ENCODE results near the gene AP1G2. TPM values are rescaled to one million over a fixed set of nuclear protein-coding genes. Genes with fewer than 3 reads are reported as not detected.

AP1G2 gene
- total RNA-seq, 1 experiment from 2014 or later, result 155 TPM

DNA sequence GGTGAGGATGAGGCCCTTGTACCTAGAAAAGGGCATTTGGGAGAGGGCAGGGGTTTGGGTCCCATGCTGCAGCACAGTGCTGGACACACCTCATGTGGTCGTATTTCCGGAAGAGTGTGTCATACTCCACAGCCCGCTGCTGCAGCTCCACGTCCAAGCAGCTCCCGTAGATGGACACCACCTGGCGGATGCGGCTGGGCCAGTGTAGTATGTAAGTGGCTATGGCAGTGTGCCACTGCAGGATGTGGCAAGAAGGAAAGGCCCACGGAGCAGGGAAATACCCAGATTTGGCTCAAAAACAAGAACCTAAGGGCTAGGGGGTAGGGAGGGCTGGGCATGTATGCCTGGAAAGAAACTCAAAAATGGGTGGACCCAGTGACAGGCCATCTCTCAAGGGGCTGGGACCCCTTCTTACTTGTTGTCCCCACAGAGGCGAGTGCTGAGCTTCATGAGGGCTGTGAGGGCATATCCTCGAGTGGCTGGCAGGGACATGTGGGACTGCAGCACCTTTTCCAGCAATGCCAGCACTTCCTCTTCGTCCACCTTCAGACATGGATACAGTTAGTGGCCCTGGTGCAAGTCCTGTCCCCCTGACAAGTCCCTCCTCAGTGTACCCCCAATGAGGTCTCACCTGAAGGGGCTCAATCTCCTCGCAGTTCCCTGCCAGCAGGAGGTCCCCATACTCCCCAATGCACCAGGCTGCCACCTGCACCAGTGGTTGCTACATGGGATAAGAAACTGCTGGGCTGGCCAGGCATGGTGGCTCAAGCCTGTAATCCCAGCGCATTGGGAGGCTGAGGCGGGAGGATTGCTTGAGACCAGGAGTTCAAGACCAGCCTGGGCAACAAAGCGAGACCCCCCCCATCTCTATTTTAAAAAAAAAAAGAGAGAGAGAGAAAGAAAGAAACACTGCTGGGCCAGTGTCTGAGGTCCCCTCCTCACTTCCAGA is 5.4 kb downstream of the AP1G2 start:
- ATAC-seq, result no peak
- no peak for TF ChIP-seq FOSL1 (IDR thresholded peaks at IDR 0.05; ENCODE audit: low read depth)
- TF ChIP-seq, protein P1, sequence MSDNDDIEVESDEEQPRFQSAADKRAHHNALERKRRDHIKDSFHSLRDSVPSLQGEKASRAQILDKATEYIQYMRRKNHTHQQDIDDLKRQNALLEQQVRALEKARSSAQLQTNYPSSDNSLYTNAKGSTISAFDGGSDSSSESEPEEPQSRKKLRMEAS (IDR thresholded peaks at IDR 0.05), result no peak
- H3K27me3 ChIP-seq (ENCODE audit: insufficient read depth, low read length), result no peaks in the 10 kb centered on the region
- H3K27ac ChIP-seq (ENCODE audit: low read depth, low read length), result no peak overlapping the region
- intact Hi-C loops (cut with micrococcal nuclease), result loop anchor here (1.0 kb wide), 1 partner anchor 84 kb away; no protein-coding TSS in a partner anchor
- no peaks in the 10 kb centered on the region for H3K9me3 ChIP-seq (ENCODE audit: control insufficient read depth in 1 of 2, insufficient read depth in 1 of 2, low read depth in 1 of 2, low read length in 2 of 2)
- ChIA-PET CTCF (interaction anchor here (0.7 to 6.0 kb wide), 4 partner anchors 83 to 256 kb away, joined by 3 to 69 read pairs (median 8); partner anchors contain the start of gene BCL2L2), POLR2A (no interaction called here), RAD21 (ENCODE audit: low non-redundant PET in 1 of 2, low total read pairs in 2 of 2, uncharacterized antibody in 2 of 2, unreplicated experiment in 2 of 2) (no interaction called here)
- no peak overlapping the region for H2AFZ ChIP-seq (ENCODE audit: low read depth, low read length, poor library complexity, severe bottlenecking)
- no peak overlapping the region for H3K9ac ChIP-seq (ENCODE audit: low read length)
- H3K4me2 ChIP-seq (ENCODE audit: low read length), result no peak overlapping the region
- peaks cover 22% of the 10 kb centered on the region in 2 experiments for H3K36me3 ChIP-seq (ENCODE audit: control insufficient read depth in 1 of 2, insufficient read depth in 2 of 2, low read length in 2 of 2)
- H4K20me1 ChIP-seq (ENCODE audit: insufficient read depth), result no peaks in the 10 kb centered on the region
- no TSS peak for BruUV-seq (replicated peaks)
- H3K79me2 ChIP-seq (ENCODE audit: insufficient read depth, low read length), result peaks cover 10% of the 10 kb centered on the region; the same call in 1 of the 2 replicates
- no peak for DNase-seq (ENCODE audit: low read depth, low spot score)
- H3K4me1 ChIP-seq (ENCODE audit: control insufficient read depth in 1 of 2, insufficient read depth in 2 of 2, low read length in 2 of 2), result peaks cover 4 to 9% of the 10 kb centered on the region in 2 experiments; a peak in 2 of 4 replicates
- H3K9me2 ChIP-seq (ENCODE audit: insufficient read depth), result no peaks in the 10 kb centered on the region
- H3K4me3 ChIP-seq (replicated peaks in 1 of 2; ENCODE audit: low read depth in 1 of 2, low read length in 2 of 2), result no peak overlapping the region

- ChIA-PET POLR2A (no interaction called here), CTCF (interaction anchor here (1.2 to 6.0 kb wide), 4 partner anchors 76 to 441 kb away, joined by 3 to 69 read pairs (median 5); no protein-coding TSS in a partner anchor), RAD21 (ENCODE audit: low non-redundant PET in 1 of 2, low total read pairs in 2 of 2, uncharacterized antibody in 2 of 2, unreplicated experiment in 2 of 2) (no interaction called here)
- intact Hi-C loops (cut with micrococcal nuclease), result no loop called here
- H3K4me2 ChIP-seq (ENCODE audit: low read length), result no peak overlapping the region
- no peak for ATAC-seq
- H4K20me1 ChIP-seq (ENCODE audit: insufficient read depth), result no peaks in the 10 kb centered on the region
- no peaks in the 10 kb centered on the region for H3K27me3 ChIP-seq (ENCODE audit: insufficient read depth, low read length)
- no peak overlapping the region for H3K27ac ChIP-seq (ENCODE audit: low read depth, low read length)
- peaks cover 8% of the 10 kb centered on the region; the same call in 1 of the 2 replicates for H3K79me2 ChIP-seq (ENCODE audit: insufficient read depth, low read length)
- H3K9me3 ChIP-seq (ENCODE audit: control insufficient read depth in 1 of 2, insufficient read depth in 1 of 2, low read depth in 1 of 2, low read length in 2 of 2), result no peaks in the 10 kb centered on the region
- H3K4me3 ChIP-seq (replicated peaks in 1 of 2; ENCODE audit: low read depth in 1 of 2, low read length in 2 of 2), result no peak overlapping the region
- H3K4me1 ChIP-seq (ENCODE audit: control insufficient read depth in 1 of 2, insufficient read depth in 2 of 2, low read length in 2 of 2), result peaks cover 2 to 10% of the 10 kb centered on the region in 2 experiments; a peak in 2 of 4 replicates
- no peak overlapping the region for H3K9ac ChIP-seq (ENCODE audit: low read length)
- no TSS peak for BruUV-seq (replicated peaks)
- no peak overlapping the region for H2AFZ ChIP-seq (ENCODE audit: low read depth, low read length, poor library complexity, severe bottlenecking)
- H3K9me2 ChIP-seq (ENCODE audit: insufficient read depth), result no peaks in the 10 kb centered on the region
- no peak for DNase-seq (ENCODE audit: low read depth, low spot score)
- H3K36me3 ChIP-seq (ENCODE audit: control insufficient read depth in 1 of 2, insufficient read depth in 2 of 2, low read length in 2 of 2), result peaks cover 22% of the 10 kb centered on the region in 2 experiments
- no peak for TF ChIP-seq EZH2phosphoT487 (IDR thresholded peaks at IDR 0.05; ENCODE audit: borderline replicate concordance)
- TF ChIP-seq EGR1 (IDR thresholded peaks at IDR 0.05; ENCODE audit: low read depth), result no peak
- no peak for TF ChIP-seq POLR2AphosphoS5 (IDR thresholded peaks at IDR 0.05; ENCODE audit: low read depth, low read length)
- TF ChIP-seq, protein P2, sequence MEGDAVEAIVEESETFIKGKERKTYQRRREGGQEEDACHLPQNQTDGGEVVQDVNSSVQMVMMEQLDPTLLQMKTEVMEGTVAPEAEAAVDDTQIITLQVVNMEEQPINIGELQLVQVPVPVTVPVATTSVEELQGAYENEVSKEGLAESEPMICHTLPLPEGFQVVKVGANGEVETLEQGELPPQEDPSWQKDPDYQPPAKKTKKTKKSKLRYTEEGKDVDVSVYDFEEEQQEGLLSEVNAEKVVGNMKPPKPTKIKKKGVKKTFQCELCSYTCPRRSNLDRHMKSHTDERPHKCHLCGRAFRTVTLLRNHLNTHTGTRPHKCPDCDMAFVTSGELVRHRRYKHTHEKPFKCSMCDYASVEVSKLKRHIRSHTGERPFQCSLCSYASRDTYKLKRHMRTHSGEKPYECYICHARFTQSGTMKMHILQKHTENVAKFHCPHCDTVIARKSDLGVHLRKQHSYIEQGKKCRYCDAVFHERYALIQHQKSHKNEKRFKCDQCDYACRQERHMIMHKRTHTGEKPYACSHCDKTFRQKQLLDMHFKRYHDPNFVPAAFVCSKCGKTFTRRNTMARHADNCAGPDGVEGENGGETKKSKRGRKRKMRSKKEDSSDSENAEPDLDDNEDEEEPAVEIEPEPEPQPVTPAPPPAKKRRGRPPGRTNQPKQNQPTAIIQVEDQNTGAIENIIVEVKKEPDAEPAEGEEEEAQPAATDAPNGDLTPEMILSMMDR (IDR thresholded peaks at IDR 0.05 in 2 of 3, conservative IDR thresholded peaks at IDR 0.05 in 1 of 3; ENCODE audit: borderline replicate concordance in 1 of 3, insufficient read depth in 1 of 3, low read depth in 2 of 3, low read length in 2 of 3), result no peak
- TF ChIP-seq ELF1 (IDR thresholded peaks at IDR 0.05; ENCODE audit: borderline replicate concordance, low read depth), result no peak
- TF ChIP-seq ATF3 (IDR thresholded peaks at IDR 0.05), result no peak
- no peak for TF ChIP-seq REST (IDR thresholded peaks at IDR 0.05; ENCODE audit: low read depth)
- no peak for TF ChIP-seq FOSL1 (IDR thresholded peaks at IDR 0.05; ENCODE audit: low read depth)
- TF ChIP-seq SP1 (IDR thresholded peaks at IDR 0.05; ENCODE audit: low read depth), result no peak
- no peak for TF ChIP-seq ZNF274 (IDR thresholded peaks at IDR 0.05; ENCODE audit: low read depth, low read length)
- TF ChIP-seq ZFX (IDR thresholded peaks at IDR 0.05), result no peak
- TF ChIP-seq JUND (IDR thresholded peaks at IDR 0.05), result no peak
Measured at GRCh38 chr14:23561259-23561658, 6.3 kb downstream of the AP1G2 start.
